SK-N-SH treated with all-trans-retinoic acid at 6 μM for 48 hours (cell line): ENCODE measurements around the gene TNS4.

Experiments used
- ARNTL ChIP-seq: fragments of 450-650 bp; formaldehyde crosslinking; IDR thresholded peaks from 2 replicates; pipeline ENCODE4 v1.5.0; 2020; ENCODE audit warnings: low read depth, mild to moderate bottlenecking, moderate library complexity, borderline replicate concordance
- BACH2 ChIP-seq: fragments of 250-450 bp; sonication (Bioruptor Pico); IDR thresholded peaks from 2 replicates; pipeline ENCODE4 v1.9.0; 2021; ENCODE audit warnings: mild to moderate bottlenecking, borderline replicate concordance
- CSDC2 ChIP-seq: fragments of 250-450 bp; sonication (Bioruptor Pico); IDR thresholded peaks from 2 replicates; pipeline ENCODE4 v1.5.0; 2020; ENCODE audit warnings: mild to moderate bottlenecking, moderate library complexity
- ESRRG ChIP-seq: fragments of 250-450 bp; sonication (Bioruptor Pico); IDR thresholded peaks from 2 replicates; pipeline ENCODE4 v1.6.1; 2021; ENCODE audit warnings: mild to moderate bottlenecking
- GLIS3 ChIP-seq: fragments of 250-450 bp; sonication (Bioruptor Pico); IDR thresholded peaks from 2 replicates; pipeline ENCODE4 v1.5.0; 2020; ENCODE audit warnings: mild to moderate bottlenecking, moderate library complexity
- RARB ChIP-seq: fragments of 250-450 bp; sonication (Bioruptor Pico); IDR thresholded peaks from 2 replicates; pipeline ENCODE4 v1.8.0; 2021; ENCODE audit warnings: mild to moderate bottlenecking, moderate library complexity
- ZC3H10 ChIP-seq: fragments of 250-450 bp; sonication (Bioruptor Pico); IDR thresholded peaks from 2 replicates; pipeline ENCODE4 v1.5.1; 2021; ENCODE audit warnings: mild to moderate bottlenecking, moderate library complexity
- ZFP3 ChIP-seq: fragments of 250-450 bp; sonication (Bioruptor Pico); IDR thresholded peaks from 2 replicates; pipeline ENCODE4 v1.5.0; 2020; ENCODE audit warnings: mild to moderate bottlenecking, moderate library complexity
- ZFP30 ChIP-seq: fragments of 450-650 bp; formaldehyde crosslinking; IDR thresholded peaks from 2 replicates; pipeline ENCODE4 v1.5.0; 2022; ENCODE audit warnings: mild to moderate bottlenecking, moderate library complexity
- ZNF70 ChIP-seq: fragments of 450-650 bp; formaldehyde crosslinking; IDR thresholded peaks from 2 replicates; pipeline ENCODE4 v1.5.0; 2020; ENCODE audit warnings: mild to moderate bottlenecking, moderate library complexity
- ZNF8 ChIP-seq: fragments of 450-650 bp; formaldehyde crosslinking; IDR thresholded peaks from 2 replicates; pipeline ENCODE4 v1.5.0; 2020; ENCODE audit warnings: mild to moderate bottlenecking, moderate library complexity
- TF ChIP-seq, protein P1 (sequence below): fragments of 250-450 bp; sonication (Bioruptor Pico); IDR thresholded peaks from 2 replicates; pipeline ENCODE4 v1.8.0; 2020; ENCODE audit warnings: mild to moderate bottlenecking, moderate library complexity, borderline replicate concordance
- TF ChIP-seq, protein P2 (sequence below): fragments of 250-450 bp; sonication (Bioruptor Pico); IDR thresholded peaks from 2 replicates; pipeline ENCODE4 v1.5.1; 2021; ENCODE audit warnings: mild to moderate bottlenecking, moderate library complexity
- TF ChIP-seq, protein P3 (sequence below): fragments of 250-450 bp; sonication (Bioruptor Pico); IDR thresholded peaks from 2 replicates; pipeline ENCODE4 v1.5.1; 2020; ENCODE audit warnings: low read depth, mild to moderate bottlenecking, moderate library complexity

- TF ChIP-seq GLIS3 (CRISPR knock-in tag) (no peak), ZNF8 (no peak), BACH2 (CRISPR knock-in tag) (no peak), ZC3H10 (CRISPR knock-in tag) (no peak), ZFP30 (no peak), ESRRG (no peak), RARB (CRISPR knock-in tag) (no peak), ZNF70 (CRISPR knock-in tag) (no peak), ARNTL (CRISPR knock-in tag) (no peak), ZFP3 (CRISPR knock-in tag) (no peak), CSDC2 (no peak)
- TF ChIP-seq, protein P1, sequence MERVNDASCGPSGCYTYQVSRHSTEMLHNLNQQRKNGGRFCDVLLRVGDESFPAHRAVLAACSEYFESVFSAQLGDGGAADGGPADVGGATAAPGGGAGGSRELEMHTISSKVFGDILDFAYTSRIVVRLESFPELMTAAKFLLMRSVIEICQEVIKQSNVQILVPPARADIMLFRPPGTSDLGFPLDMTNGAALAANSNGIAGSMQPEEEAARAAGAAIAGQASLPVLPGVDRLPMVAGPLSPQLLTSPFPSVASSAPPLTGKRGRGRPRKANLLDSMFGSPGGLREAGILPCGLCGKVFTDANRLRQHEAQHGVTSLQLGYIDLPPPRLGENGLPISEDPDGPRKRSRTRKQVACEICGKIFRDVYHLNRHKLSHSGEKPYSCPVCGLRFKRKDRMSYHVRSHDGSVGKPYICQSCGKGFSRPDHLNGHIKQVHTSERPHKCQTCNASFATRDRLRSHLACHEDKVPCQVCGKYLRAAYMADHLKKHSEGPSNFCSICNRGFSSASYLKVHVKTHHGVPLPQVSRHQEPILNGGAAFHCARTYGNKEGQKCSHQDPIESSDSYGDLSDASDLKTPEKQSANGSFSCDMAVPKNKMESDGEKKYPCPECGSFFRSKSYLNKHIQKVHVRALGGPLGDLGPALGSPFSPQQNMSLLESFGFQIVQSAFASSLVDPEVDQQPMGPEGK (CRISPR knock-in tag) = no peak
- TF ChIP-seq, protein P2, sequence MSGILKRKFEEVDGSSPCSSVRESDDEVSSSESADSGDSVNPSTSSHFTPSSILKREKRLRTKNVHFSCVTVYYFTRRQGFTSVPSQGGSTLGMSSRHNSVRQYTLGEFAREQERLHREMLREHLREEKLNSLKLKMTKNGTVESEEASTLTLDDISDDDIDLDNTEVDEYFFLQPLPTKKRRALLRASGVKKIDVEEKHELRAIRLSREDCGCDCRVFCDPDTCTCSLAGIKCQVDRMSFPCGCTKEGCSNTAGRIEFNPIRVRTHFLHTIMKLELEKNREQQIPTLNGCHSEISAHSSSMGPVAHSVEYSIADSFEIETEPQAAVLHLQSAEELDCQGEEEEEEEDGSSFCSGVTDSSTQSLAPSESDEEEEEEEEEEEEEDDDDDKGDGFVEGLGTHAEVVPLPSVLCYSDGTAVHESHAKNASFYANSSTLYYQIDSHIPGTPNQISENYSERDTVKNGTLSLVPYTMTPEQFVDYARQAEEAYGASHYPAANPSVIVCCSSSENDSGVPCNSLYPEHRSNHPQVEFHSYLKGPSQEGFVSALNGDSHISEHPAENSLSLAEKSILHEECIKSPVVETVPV = no peak
- TF ChIP-seq, protein P3, sequence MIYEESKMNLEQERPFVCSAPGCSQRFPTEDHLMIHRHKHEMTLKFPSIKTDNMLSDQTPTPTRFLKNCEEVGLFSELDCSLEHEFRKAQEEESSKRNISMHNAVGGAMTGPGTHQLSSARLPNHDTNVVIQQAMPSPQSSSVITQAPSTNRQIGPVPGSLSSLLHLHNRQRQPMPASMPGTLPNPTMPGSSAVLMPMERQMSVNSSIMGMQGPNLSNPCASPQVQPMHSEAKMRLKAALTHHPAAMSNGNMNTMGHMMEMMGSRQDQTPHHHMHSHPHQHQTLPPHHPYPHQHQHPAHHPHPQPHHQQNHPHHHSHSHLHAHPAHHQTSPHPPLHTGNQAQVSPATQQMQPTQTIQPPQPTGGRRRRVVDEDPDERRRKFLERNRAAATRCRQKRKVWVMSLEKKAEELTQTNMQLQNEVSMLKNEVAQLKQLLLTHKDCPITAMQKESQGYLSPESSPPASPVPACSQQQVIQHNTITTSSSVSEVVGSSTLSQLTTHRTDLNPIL (CRISPR knock-in tag) = no peak
These were observed 39.0 kb upstream of the TNS4 start for GRCh38 chr17:40540448-40540847.
